Dermis blood vessel endothelial cell (primary cell): Measurements from ENCODE around the gene VSTM2L. TPM values are rescaled to one million over a fixed set of nuclear protein-coding genes. Genes with fewer than 3 reads are reported as not detected.

Experiments
- DNase-seq: peaks from one replicate; pipeline ENCODE4 v3.0.0; 2010
- total RNA-seq: library from RNA; depleted of rRNA; stranded (reverse); fragments of >200 nt; gene quantifications from 2 replicates; pipeline ENCODE4 v1.2.3, GENCODE V29; 2014

Gene VSTM2L
- total RNA-seq, 1 donor from 2014 or later = 0.51 TPM

- DNase-seq = no peak
Observed at GRCh38 chr20:37920270-37920669, 17.3 kb downstream of the VSTM2L start.

DNA sequence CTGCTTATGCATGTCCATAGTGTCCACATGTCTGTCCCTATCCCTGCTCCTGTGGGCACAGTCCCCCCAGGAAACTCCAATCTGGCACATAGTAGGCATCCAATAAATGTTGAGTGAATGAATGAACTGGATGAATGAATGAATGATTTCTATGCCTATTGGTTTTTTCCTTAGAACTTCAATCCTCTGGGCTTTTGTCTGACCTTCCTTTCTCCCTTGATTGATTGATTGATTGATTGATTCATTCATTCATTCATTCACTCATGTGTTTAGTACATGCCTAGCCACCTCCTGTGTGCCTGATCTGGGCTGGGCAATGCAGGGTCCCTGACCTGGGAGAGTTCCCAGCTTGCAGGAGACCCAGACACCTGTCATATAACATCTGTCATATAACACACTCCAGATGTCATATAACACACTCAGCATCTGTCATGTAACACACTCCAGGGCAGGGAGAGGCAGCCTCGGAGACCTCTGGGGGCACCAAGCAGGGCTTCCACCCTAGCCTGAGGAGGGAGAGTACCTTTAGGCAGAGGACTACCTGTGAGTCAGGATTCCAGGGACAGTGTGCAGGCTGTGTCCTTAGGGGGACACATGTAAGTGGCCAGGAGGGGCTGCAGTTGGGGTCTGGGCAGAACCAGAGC lies 17.9 kb downstream of the VSTM2L start:
- no peak for DNase-seq

GRCh38 chr20:37921341-37921929 lies 18.5 kb downstream of the VSTM2L start:
- DNase-seq = no peak

DNA sequence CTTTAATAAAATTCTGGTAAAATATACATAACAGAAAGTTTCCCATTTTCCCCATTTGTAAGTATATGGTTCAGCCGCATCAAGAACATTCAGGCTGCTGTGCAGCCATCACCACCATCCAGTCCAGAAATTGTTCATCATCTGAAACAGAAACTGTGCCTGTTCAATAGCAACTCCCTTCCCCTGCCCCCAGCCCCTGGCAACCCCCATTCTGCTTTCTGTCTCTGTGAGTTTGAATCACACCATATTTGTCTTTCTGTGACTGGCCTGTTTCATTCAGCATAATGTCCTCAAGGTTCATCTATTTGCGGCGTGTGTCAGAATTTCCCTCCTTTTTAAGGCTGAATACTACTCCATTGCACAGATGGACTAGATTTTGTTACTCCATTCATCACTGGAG lies 19.1 kb downstream of the VSTM2L start:
- DNase-seq = no peak

DNA sequence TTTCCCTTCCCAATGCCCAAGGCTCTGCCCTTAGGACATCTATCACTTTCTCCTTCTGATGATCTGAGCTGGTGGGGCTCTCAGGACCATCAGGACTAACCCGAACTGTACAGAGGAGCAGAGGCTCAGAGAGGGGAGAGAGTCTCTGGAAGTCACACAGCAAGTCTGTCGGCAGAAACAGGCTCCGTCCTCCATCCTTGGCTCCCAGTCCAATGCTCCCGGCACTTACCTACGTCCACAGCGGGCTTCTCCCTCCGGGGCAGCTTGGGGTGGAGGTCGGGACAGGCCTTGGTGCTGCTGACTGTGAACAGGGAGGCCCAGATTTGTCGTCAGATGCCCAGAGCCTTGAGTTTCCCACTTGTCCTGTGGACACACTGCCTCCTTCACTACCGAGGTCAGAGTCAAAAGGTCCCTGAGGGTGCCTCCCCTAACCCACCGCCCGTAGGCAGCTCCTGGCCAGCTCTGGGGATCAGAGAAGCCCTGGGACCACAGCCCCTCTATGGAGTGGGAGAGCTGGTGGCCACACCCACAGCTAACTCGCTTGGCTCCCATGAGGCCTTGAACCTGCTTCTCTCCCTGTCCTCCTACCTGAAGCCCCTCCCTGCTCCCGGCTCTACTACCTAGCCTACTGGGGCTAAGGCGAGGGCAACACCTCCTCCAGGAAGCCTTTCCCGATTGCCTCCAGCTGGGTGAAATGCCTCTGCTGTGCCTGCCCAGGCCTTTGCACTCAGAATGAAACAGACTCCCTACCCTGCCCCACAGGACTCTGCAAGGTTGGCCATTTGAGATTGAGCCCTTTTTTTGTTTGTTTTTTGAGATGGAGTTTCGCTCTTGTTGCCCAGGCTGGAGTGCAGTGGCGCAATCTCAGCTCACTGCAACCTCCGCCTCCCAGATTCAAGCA lies 22.6 kb downstream of the VSTM2L start:
- DNase-seq = no peak

GRCh38 chr20:37926612-37927011 lies 23.7 kb downstream of the VSTM2L start:
- DNase-seq = no peak

DNA sequence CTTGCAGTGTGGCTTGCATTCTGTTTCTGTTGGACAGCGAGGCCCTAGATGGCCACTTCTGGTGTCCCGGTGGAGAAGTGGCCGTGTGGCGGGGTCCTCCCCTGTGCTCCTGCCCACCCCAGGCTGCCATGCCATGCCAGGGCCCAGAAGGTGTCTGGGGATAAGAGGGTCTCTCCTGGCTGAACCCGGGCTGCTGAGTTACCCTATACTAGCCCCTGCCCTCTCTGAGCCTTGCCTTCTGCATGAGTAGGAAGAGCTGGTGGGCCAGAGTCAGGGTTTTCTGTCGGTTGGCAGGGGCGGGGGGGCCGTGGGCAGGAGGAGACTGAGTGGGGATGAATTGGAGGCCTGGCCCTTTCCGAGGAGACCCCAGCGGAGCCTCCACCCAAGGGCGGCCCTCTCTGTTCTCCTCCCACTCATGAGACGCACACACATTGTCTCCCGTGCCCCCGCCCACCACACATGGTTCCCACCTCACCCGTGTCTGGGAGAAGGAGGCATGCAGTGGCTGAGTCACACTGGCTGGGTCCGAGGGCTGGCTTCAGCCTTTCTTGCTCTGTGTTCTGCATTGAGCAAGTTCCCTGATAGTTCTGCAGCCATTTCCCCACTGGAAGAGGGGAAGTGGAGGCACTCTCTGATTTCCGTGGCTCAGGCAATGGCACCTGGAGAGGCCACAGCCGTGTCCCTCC lies 24.6 kb downstream of the VSTM2L start:
- no peak for DNase-seq

GRCh38 chr20:37928996-37929682 lies 26.2 kb downstream of the VSTM2L start:
- DNase-seq = no peak

DNA sequence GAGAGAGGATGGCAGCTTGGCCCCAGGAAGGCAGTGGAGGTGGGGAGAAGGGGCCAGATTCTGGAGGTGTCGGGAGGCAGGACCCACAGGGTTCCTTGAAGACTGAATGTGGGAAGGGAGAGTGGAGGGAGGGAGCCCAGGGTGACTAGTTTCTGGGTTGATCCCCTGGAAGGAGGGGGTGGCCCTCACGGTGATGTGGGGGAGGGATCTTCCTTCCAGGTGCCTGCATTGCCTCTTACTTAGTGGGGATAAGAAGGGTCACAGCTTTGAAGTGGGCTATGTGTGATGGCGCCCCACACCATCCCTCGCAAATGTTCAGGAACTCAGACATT lies 26.7 kb downstream of the VSTM2L start:
- DNase-seq = no peak

- no peak for DNase-seq
Observed at GRCh38 chr20:37931153-37931922, 28.4 kb downstream of the VSTM2L start.

- DNase-seq = no peak
Observed at GRCh38 chr20:37932074-37932473, 29.1 kb downstream of the VSTM2L start.

DNA sequence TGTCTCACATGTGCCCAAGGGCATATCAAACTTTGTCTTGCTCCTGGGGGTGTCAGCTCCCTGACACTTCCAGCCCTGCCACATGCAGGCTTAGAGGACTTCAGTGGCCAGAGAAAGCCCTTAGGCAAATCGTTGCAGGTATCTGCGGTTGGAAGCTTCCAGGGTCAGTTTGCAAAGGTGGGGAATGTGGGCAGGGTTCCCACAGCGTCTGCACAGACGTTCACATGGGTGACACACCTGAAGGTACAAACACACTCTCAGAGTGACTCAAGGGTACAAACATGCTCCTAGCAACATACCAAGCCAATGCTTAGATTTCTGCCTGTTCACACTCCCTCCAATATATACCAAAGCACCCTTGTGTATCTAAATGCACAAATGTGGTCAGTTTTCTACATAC lies 30.0 kb downstream of the VSTM2L start:
- DNase-seq = no peak

DNA sequence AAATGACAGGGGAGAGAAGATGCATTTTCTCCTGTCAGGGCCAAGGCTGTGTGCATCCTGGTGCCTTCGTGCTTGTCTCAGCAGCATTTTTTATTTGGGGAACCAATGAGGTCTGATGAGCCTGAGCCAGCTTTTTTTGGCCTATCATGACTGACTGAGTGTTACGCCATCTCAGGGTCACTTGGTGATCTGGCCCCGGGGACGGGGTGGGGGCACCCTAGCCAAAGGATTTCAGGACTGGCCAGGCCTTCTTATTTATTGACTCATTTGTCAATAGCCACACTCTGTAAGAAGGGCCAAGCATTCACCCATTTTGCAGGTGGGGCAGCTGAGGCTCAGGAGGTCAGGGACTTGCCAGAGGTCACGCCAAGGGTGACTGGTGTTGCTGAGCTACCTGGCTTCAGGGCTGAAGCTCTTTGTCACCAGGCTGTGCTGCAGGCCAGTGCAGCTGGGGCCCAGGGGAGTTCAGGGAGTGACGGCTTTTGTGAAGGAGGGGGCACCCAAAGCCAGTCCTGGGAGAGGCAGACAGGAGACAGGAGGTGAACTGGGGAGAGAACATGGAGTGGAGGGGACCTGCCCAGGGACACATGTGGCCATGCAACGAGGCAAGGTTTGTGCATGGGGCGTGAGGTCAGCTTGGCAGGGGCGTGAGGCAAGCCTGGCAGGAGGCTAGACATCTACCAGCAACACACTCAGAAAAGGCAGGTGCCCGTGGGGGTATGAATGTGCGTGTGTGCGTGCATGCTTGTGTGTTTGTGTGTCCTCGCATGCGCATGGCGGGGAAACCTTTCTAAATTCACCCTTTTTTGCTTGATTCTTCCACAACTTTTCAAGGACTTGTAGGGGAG lies 31.1 kb downstream of the VSTM2L start:
- DNase-seq = no peak

GRCh38 chr20:37934634-37935375 lies 31.9 kb downstream of the VSTM2L start:
- DNase-seq = no peak

- DNase-seq = peak; percentile 15
Observed at GRCh38 chr20:37935435-37935834, 32.5 kb downstream of the VSTM2L start.

- no peak for DNase-seq
Observed at GRCh38 chr20:37936041-37936440, 33.1 kb downstream of the VSTM2L start.

GRCh38 chr20:37936451-37936850 lies 33.5 kb downstream of the VSTM2L start:
- no peak for DNase-seq

GRCh38 chr20:37937686-37938085 lies 34.8 kb downstream of the VSTM2L start:
- DNase-seq = no peak

GRCh38 chr20:37938181-37938750 lies 35.3 kb downstream of the VSTM2L start:
- DNase-seq = no peak

- DNase-seq = no peak
Observed at GRCh38 chr20:37938954-37939353, 36.0 kb downstream of the VSTM2L start.
